GM12873 (cell line): Measurements from ENCODE around the gene LRRC47.

Source experiments
- TF ChIP-seq, protein P1 (sequence below): IDR thresholded peaks from 2 replicates; pipeline ENCODE4 v1.5.1; 2012; ENCODE audit warnings: low read depth, mild to moderate bottlenecking, moderate library complexity, low read length, control low read depth; ENCODE audit not compliant: insufficient read depth; ENCODE audit errors: missing control alignments

LRRC47 gene

DNA sequence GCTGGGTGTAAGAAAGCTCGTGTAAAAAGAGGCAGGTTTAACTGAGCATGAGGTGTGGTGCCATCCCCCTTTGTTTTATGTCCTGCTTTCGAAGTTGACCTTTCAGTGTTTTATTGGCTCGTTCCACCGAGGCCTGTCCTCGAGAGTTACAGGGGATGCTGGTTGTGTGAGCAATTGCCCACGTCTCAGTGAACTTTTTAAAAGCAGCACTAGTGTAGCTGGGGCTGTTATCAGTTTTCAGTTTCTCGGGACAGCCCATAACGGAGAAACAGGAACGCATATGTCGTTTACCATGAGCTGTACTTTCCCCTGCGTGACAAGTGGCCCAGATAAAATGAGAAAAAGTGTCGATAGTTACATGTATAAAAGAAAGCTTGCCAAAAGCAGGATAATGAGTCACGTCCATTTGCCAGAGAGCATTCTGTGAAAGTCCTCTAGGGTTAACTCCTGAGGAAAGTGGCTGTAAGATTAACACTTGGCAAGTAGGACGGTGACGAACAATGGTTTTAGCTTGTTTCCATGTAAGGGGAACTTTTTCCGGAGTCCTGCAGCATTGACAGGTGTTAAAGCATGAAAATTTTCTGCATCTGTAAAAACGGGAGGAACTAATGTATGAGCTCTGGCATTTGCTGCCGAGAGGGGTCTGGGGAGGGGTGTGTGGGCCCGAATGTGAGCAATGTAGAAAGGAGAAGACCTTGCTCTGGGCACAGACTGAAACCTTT lies 7.8 kb upstream of the LRRC47 start:
- TF ChIP-seq, protein P1, sequence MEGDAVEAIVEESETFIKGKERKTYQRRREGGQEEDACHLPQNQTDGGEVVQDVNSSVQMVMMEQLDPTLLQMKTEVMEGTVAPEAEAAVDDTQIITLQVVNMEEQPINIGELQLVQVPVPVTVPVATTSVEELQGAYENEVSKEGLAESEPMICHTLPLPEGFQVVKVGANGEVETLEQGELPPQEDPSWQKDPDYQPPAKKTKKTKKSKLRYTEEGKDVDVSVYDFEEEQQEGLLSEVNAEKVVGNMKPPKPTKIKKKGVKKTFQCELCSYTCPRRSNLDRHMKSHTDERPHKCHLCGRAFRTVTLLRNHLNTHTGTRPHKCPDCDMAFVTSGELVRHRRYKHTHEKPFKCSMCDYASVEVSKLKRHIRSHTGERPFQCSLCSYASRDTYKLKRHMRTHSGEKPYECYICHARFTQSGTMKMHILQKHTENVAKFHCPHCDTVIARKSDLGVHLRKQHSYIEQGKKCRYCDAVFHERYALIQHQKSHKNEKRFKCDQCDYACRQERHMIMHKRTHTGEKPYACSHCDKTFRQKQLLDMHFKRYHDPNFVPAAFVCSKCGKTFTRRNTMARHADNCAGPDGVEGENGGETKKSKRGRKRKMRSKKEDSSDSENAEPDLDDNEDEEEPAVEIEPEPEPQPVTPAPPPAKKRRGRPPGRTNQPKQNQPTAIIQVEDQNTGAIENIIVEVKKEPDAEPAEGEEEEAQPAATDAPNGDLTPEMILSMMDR: no peak

DNA sequence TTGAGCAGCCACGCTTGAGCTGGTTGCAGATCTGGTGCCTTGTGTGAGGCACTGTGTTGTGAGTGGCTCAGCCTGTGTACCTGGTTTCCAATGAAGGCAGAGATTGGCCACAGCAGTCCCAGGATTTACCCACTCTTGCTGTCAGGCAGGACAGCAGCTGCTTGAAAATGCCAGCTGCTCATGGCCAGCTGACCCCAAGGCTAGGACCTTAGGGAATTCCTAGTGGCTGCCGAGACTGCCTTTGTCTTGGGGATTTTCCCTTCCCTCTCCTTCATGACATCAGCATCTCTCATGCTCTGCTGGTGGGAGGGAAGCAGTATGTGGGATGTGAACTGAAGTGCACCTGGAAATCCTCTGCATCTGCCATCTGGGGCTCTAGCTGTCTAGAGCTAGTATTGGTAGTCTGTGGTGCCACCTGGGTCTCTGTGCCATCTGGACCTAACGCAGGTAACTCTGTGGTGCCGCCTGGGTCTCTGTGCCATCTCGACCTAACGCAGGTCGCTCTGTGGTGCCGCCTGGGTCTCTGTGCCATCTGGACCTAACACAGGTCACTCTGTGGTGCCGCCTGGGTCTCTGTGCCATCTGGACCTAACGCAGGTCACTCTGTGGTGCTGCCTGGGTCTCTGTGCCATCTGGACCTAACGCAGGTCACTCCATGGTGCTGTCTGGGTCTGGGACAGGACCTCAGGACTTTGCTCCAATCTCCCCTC lies 3.8 kb upstream of the LRRC47 start:
- TF ChIP-seq, protein P1: no peak

DNA sequence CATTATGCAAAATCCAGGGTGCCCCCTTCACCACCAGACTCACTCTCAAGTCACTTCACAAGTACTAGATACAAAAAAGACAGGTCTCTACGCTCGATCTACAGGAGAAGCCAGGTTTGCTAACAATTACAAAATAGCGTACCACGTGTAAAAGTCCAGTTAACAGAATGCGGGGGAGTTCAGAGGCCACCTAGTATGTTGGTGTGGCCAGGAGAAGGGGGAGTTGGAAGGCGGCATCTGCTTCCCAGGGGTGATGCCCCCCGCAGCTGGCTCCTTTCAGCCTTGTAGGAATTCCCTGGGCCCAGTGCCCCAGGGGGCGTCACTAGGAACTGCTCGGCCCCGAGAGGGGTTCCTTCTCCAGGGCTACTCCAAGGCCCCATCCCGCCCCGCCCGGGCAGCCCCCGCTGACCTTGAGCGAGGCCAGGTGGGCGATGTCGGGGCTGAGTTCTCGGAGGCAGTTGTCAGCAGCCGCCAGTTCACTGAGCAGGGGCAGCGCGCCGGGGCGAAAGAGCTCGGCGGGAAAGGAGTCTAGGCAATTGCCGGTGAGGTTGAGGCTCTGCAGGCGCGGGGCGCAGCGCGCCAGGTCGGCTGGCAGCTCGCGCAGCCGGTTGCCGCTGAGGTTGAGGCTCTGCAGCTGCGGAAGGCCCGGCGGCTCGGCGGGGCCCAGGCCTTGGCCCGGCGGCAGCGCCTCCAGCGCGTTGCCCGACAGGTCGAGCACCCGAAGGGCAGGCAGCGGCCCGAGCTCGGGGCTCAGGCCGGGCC lies 664 bp downstream of the LRRC47 start:
- TF ChIP-seq, protein P1: no peak

DNA sequence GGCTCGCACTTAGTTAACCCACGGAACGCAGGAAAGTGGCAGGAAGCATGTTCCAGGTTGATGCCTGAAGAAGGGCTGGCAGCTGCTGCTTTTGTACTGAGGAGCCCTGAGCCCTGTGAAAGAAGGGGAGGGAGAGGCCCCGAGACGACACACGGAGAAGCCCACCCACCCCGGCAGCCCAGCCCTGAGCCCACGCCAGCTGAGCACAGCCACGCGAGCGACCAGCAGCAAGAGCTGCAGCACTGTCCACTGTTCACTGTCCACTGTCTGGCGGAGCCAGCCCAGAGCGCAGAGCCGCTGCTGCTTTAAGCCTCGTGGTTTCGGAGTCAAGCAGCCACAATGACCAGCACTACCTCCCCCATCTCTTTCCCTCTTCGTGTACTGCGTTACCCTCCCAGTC lies 5.3 kb downstream of the LRRC47 start:
- TF ChIP-seq, protein P1: no peak

DNA sequence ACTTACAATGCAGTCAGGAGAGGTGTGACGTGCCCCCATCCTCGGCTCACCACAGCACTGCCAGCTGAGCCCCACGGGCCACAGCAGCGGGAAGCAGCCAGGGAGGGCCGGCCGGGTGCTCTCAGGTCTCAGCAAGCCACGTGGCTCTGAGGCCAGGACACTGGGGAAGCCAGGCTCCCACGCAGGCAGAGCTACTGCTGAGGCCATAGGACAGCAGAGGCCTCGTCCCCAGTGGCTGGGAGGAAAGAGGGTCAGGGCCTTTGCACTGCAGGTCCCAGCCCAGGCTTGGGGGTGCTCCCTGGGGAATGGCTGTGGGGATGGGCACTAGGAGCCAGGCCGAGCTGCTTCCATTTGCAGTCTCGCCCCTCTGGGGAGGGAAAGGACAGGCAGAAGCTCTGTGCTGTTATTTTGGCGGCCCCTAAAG lies 5.8 kb downstream of the LRRC47 start:
- TF ChIP-seq, protein P1: no peak

DNA sequence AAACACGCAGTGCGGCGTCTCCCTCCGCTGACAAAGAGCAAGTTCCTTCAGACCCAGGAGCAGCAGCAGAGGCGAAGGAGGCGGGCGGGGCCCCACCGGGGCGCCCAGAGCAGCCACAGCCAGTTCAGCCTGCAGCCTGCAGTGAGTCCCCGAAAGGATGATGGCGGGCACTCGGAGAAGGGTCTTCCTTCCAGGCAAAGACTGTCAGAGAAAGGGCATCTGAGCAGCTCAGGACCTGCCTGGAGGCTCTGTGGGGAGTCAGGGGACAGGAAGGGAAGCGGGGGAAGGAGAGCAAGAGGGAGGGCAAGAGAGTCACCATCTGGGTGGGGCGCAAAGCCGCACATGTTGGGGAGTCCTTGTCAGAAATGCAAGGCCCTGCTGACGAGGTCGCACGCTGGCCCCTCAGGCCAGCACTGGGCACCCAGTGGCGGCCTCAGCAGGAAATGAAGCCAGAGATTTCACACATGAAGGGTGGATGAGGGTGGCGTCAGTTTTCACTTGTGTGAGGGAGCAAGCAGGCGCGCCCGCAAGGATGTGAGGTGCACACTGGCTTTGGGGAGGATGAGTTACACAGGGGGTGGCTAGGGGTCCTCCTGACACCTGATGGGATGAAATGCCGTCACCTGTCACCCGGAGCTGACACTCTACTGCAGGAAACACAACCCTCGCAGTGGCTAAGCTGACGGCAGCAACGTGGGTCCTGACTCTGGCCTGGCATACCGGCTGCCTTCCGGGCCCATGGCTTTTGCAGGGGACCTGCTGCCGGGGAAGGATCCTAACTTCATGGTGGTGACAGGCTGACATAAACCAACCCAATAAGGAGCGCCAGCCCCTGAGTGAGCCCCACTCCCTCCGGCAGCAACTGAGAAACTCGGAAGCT lies 6.6 kb downstream of the LRRC47 start:
- TF ChIP-seq, protein P1: no peak
